Mesenchymal stem cell (in vitro differentiated cells and primary cell): ENCODE measurements around the gene USP3.
A peak's percentile ranks its signal among the peaks of the same experiment; 100 is the strongest.

Source experiments
- DNase-seq: peaks from one replicate; pipeline ENCODE4 v3.0.0-alpha.2; 2013
- H2AFZ ChIP-seq: one replicate; pipeline ENCODE4 v1.6.1; 2013; ENCODE audit warnings: low read depth, mild to moderate bottlenecking, control low read depth, inconsistent platforms, low read length, moderate library complexity
- H2AK5ac ChIP-seq: 2 replicates; pipeline ENCODE4 v1.6.1; 2013; ENCODE audit warnings: low read length, moderate library complexity, mild to moderate bottlenecking, inconsistent platforms; ENCODE audit not compliant: severe bottlenecking
- H2BK120ac ChIP-seq: one replicate; pipeline ENCODE4 v1.6.1; 2013; ENCODE audit warnings: low read depth, mild to moderate bottlenecking, inconsistent platforms, low read length, moderate library complexity
- H2BK12ac ChIP-seq, 2 experiments: one replicate each; pipeline ENCODE4 v1.6.1; 2013; ENCODE audit warnings: inconsistent platforms in 2 of 2, low read length in 2 of 2, mild to moderate bottlenecking in 2 of 2, moderate library complexity in 2 of 2, control low read depth in 1 of 2
- H2BK15ac ChIP-seq: one replicate; pipeline ENCODE4 v1.6.1; 2013; ENCODE audit warnings: mild to moderate bottlenecking, low read depth, inconsistent platforms; ENCODE audit not compliant: poor library complexity, severe bottlenecking
- H2BK5ac ChIP-seq: 2 replicates; pipeline ENCODE4 v1.6.1; 2013; ENCODE audit warnings: low read depth, mild to moderate bottlenecking, low read length, control low read depth, inconsistent platforms; ENCODE audit not compliant: poor library complexity, severe bottlenecking
- H3K14ac ChIP-seq, 2 experiments: one replicate each; pipeline ENCODE4 v1.6.1; 2013; ENCODE audit warnings: inconsistent platforms in 2 of 2, low read length in 2 of 2, control low read depth in 1 of 2, mild to moderate bottlenecking in 1 of 2, moderate library complexity in 1 of 2
- H3K18ac ChIP-seq, 2 experiments: one replicate each; pipeline ENCODE4 v1.6.1; 2013; ENCODE audit warnings: inconsistent platforms in 2 of 2, low read length in 2 of 2, control low read depth in 1 of 2, low read depth in 1 of 2, mild to moderate bottlenecking in 1 of 2
- H3K23ac ChIP-seq, 2 experiments: one replicate each; pipeline ENCODE4 v1.6.1; 2013; ENCODE audit warnings: inconsistent platforms in 2 of 2, low read length in 2 of 2, mild to moderate bottlenecking in 2 of 2, moderate library complexity in 2 of 2, control low read depth in 1 of 2
- H3K27ac ChIP-seq: 2 replicates; pipeline ENCODE4 v1.5.1; 2013; ENCODE audit warnings: mild to moderate bottlenecking, moderate library complexity, low read length, control low read depth, inconsistent platforms; ENCODE audit not compliant: poor library complexity, severe bottlenecking
- H3K27me3 ChIP-seq, 2 experiments: 2 replicates each; pipeline versions ENCODE4 v1.6.1 to v1.7.0; 2013; ENCODE audit warnings: low read length in 2 of 2, mild to moderate bottlenecking in 2 of 2, moderate library complexity in 2 of 2, control low read depth in 1 of 2, inconsistent platforms in 1 of 2; ENCODE audit not compliant: control insufficient read depth in 1 of 2, insufficient read depth in 1 of 2
- H3K36me3 ChIP-seq, 2 experiments: 2 replicates each; pipeline versions ENCODE4 v1.6.1 to v1.7.0; 2013; ENCODE audit warnings: low read length in 2 of 2, control low read depth in 1 of 2, inconsistent platforms in 1 of 2, low read depth in 1 of 2, mild to moderate bottlenecking in 1 of 2; ENCODE audit not compliant: insufficient read depth in 2 of 2, control insufficient read depth in 1 of 2
- H3K4ac ChIP-seq, 2 experiments: one replicate each; pipeline ENCODE4 v1.6.1; 2013; ENCODE audit warnings: inconsistent platforms in 2 of 2, low read length in 2 of 2, mild to moderate bottlenecking in 2 of 2, moderate library complexity in 2 of 2, control low read depth in 1 of 2, low read depth in 1 of 2
- H3K4me1 ChIP-seq: 2 replicates; pipeline ENCODE4 v1.6.1; 2013; ENCODE audit warnings: low read depth, low read length, control low read depth; ENCODE audit not compliant: control insufficient read depth, insufficient read depth
- H3K4me2 ChIP-seq: 2 replicates; pipeline ENCODE4 v1.6.1; 2013; ENCODE audit warnings: low read length, mild to moderate bottlenecking, inconsistent platforms; ENCODE audit not compliant: poor library complexity, severe bottlenecking
- H3K4me3 ChIP-seq, 2 experiments: 2 replicates each; pipeline versions ENCODE4 v1.5.1 to v1.7.0; 2013; ENCODE audit warnings: low read length in 2 of 2, mild to moderate bottlenecking in 2 of 2, control low read depth in 1 of 2, low read depth in 1 of 2; ENCODE audit not compliant: insufficient read depth in 1 of 2
- H3K79me1 ChIP-seq: replicated peaks from 2 replicates; pipeline ENCODE4 v1.6.1; 2013; ENCODE audit warnings: mild to moderate bottlenecking, control low read depth, low read length, inconsistent platforms; ENCODE audit not compliant: poor library complexity, severe bottlenecking
- H3K9ac ChIP-seq: 2 replicates; pipeline ENCODE4 v1.7.0; 2013; ENCODE audit warnings: mild to moderate bottlenecking, low read length, moderate library complexity
- H3K9me3 ChIP-seq: 2 replicates; pipeline ENCODE4 v1.7.0; 2013; ENCODE audit warnings: mild to moderate bottlenecking, low read length; ENCODE audit not compliant: control insufficient read depth
- H4K8ac ChIP-seq: one replicate; pipeline ENCODE4 v1.6.1; 2013; ENCODE audit warnings: inconsistent platforms, mild to moderate bottlenecking, low read length, moderate library complexity
- H4K91ac ChIP-seq: one replicate; pipeline ENCODE4 v1.6.1; 2013; ENCODE audit warnings: mild to moderate bottlenecking, low read length, inconsistent platforms
- WGBS: methylation state at CpG from one replicate; pipeline ENCODE4 v1.1.7; 2013; ENCODE audit warnings: mixed read lengths; 5-methylcytosine and 5-hydroxymethylcytosine counted together

The USP3 gene

GRCh38 chr15:63609448-63609847, 105.1 kb downstream of the USP3 start:
- no peak overlapping the region for H3K18ac ChIP-seq
- no peaks in the 10 kb centered on the region for H3K79me1 ChIP-seq
- peaks cover 16% of the 10 kb centered on the region for H3K4me1 ChIP-seq
- no peaks in the 10 kb centered on the region for H3K9me3 ChIP-seq
- H3K27ac ChIP-seq, result no peak overlapping the region
- H4K91ac ChIP-seq, result no peak overlapping the region
- H3K4me2 ChIP-seq, result no peak overlapping the region
- no peak overlapping the region for H4K8ac ChIP-seq
- H2AFZ ChIP-seq, result no peak overlapping the region
- no peak overlapping the region for H3K14ac ChIP-seq
- no peak overlapping the region for H2BK15ac ChIP-seq
- no peak overlapping the region for H2BK12ac ChIP-seq
- no peak overlapping the region for H3K23ac ChIP-seq
- WGBS, result 95% methylated on average over 3 of the region's 6 CpGs
- no peak overlapping the region for H2AK5ac ChIP-seq
- H3K27me3 ChIP-seq, result no peaks in the 10 kb centered on the region
- DNase-seq, result no peak
- H2BK120ac ChIP-seq, result no peak overlapping the region
- no peak overlapping the region for H2BK5ac ChIP-seq
- H3K4ac ChIP-seq, result no peak overlapping the region
- H3K9ac ChIP-seq, result peak overlapping the region; percentile 83
- H3K36me3 ChIP-seq, result peaks cover 45 to 53% of the 10 kb centered on the region in 2 experiments
- H3K4me3 ChIP-seq, result no peak overlapping the region

DNA sequence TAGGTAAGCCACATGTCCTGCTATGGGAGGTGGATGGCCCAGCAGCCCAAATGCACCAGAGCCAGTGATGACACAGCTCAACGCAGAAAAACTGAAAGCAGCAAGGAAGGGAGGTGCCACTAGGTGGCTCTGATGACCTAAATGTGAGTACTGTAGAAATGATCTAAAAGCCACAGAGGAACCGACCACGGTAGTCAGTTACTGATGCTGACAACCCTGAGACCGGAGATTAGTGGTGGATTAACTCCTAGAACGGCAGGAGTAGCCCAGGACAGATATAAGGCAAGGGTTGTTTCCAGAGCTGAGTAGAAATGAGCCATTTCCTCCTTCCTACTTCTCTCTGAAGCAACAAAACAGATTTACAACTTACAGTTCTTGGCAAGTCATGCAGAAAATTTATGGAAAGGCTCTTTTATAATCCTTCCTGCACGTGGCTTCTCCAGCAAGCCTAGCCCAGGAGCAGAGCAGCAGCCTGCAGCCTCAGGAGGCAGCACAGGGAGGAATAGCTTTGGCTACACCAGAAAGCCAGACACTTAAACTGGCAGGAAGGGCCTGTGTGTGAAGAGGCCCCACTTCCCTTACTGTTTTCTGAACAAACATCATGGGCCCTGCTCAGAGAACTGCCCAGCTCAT, 105.9 kb downstream of the USP3 start:
- 1% methylated on average over 5 of the region's 6 CpGs for WGBS
- H3K4me2 ChIP-seq, result no peak overlapping the region
- H2BK12ac ChIP-seq, result no peak overlapping the region
- no peaks in the 10 kb centered on the region for H3K27me3 ChIP-seq
- H3K27ac ChIP-seq, result peak overlapping the region; percentile 63
- no peak overlapping the region for H2AFZ ChIP-seq
- H3K4ac ChIP-seq, result no peak overlapping the region
- no peak overlapping the region for H4K91ac ChIP-seq
- H2BK120ac ChIP-seq, result no peak overlapping the region
- no peak overlapping the region for H2AK5ac ChIP-seq
- no peaks in the 10 kb centered on the region for H3K9me3 ChIP-seq
- no peak overlapping the region for H2BK5ac ChIP-seq
- H3K23ac ChIP-seq, result no peak overlapping the region
- H3K4me1 ChIP-seq, result peaks cover 16% of the 10 kb centered on the region
- H3K36me3 ChIP-seq, result peaks cover 44 to 62% of the 10 kb centered on the region in 2 experiments
- H2BK15ac ChIP-seq, result no peak overlapping the region
- DNase-seq, result peak; percentile 92
- peak overlapping the region in 1 of 2 experiments; percentile 43 for H3K4me3 ChIP-seq
- H3K79me1 ChIP-seq, result no peaks in the 10 kb centered on the region
- peak overlapping the region; percentile 32 for H4K8ac ChIP-seq
- H3K18ac ChIP-seq, result no peak overlapping the region
- no peak overlapping the region for H3K14ac ChIP-seq
- peak overlapping the region; percentile 83 for H3K9ac ChIP-seq

DNA sequence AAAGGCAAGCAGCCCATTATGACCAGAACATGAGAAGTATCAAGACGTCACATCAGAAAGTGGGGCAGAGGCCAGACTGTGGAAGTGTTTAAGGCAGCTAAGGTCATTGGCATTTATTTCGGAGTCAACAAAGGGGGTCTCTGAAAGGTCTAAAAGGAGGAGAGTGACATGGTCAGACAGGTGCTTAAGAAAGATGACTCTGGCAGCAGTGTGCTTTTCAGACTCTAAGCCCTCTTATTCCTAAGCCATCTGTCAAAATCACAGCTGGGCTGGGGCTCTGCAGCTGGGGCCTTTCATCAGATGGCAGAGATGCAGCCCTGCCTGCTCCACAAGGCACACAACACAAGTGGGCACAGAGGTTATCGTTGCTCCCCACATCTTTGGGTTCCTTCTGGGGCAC, 106.8 kb downstream of the USP3 start:
- no peak overlapping the region for H2AK5ac ChIP-seq
- H2BK15ac ChIP-seq, result no peak overlapping the region
- H4K8ac ChIP-seq, result no peak overlapping the region
- no peak overlapping the region for H3K4me2 ChIP-seq
- no peak overlapping the region for H2BK5ac ChIP-seq
- H3K4me3 ChIP-seq, result no peak overlapping the region
- peak overlapping the region; percentile 63 for H3K27ac ChIP-seq
- H3K18ac ChIP-seq, result no peak overlapping the region
- H2AFZ ChIP-seq, result no peak overlapping the region
- no peaks in the 10 kb centered on the region for H3K79me1 ChIP-seq
- peak overlapping the region in 1 of 2 experiments; percentile 0 for H2BK12ac ChIP-seq
- peaks cover 36 to 70% of the 10 kb centered on the region in 2 experiments for H3K36me3 ChIP-seq
- H3K4ac ChIP-seq, result no peak overlapping the region
- H3K9ac ChIP-seq, result peak overlapping the region; percentile 83
- no peak overlapping the region for H3K23ac ChIP-seq
- no peaks in the 10 kb centered on the region for H3K9me3 ChIP-seq
- H2BK120ac ChIP-seq, result no peak overlapping the region
- no peak overlapping the region for H4K91ac ChIP-seq
- H3K27me3 ChIP-seq, result no peaks in the 10 kb centered on the region
- H3K4me1 ChIP-seq, result peaks cover 16% of the 10 kb centered on the region
- 84% methylated on average over 3 of the region's 3 CpGs for WGBS
- no peak for DNase-seq
- H3K14ac ChIP-seq, result no peak overlapping the region

DNA sequence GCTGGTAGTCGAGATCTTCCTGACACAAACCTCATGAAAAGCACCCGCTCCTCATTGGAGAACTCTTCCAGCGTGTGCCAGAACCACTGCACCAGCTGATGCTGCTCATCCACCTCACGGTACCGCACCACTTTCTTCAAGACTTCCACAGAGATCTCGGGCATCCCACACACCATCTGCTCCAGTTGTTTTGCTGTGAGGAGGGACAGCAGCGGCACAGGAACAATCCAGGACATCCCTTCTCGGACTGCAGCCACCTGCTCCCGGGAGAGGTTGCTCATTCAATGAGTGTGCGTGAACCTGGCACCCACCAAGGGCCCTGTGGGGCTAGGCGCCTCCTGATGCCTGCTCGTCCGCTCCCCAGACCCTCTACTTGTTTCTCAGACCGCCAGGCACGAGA, 107.9 kb downstream of the USP3 start:
- Histone ChIP-seq H3K9ac (no peak overlapping the region), H3K4me2 (no peak overlapping the region), H2BK120ac (no peak overlapping the region), H3K18ac (no peak overlapping the region), H2BK12ac (no peak overlapping the region), H3K14ac (no peak overlapping the region), H3K79me1 (no peaks in the 10 kb centered on the region), H4K91ac (no peak overlapping the region), H3K4me3 (no peak overlapping the region), H3K27ac (no peak overlapping the region), H3K27me3 (no peaks in the 10 kb centered on the region), H3K4ac (no peak overlapping the region), H3K4me1 (peaks cover 18% of the 10 kb centered on the region), H2AFZ (no peak overlapping the region), H2BK15ac (no peak overlapping the region), H3K23ac (no peak overlapping the region), H2BK5ac (no peak overlapping the region), H4K8ac (no peak overlapping the region), H2AK5ac (no peak overlapping the region), H3K9me3 (no peaks in the 10 kb centered on the region), H3K36me3 (peaks cover 30 to 74% of the 10 kb centered on the region in 2 experiments)
- 97% methylated on average over 15 of the region's 15 CpGs for WGBS
- DNase-seq, result no peak
